Measurements from ENCODE around the gene NUB1.

- TF ChIP-seq, protein P1, sequence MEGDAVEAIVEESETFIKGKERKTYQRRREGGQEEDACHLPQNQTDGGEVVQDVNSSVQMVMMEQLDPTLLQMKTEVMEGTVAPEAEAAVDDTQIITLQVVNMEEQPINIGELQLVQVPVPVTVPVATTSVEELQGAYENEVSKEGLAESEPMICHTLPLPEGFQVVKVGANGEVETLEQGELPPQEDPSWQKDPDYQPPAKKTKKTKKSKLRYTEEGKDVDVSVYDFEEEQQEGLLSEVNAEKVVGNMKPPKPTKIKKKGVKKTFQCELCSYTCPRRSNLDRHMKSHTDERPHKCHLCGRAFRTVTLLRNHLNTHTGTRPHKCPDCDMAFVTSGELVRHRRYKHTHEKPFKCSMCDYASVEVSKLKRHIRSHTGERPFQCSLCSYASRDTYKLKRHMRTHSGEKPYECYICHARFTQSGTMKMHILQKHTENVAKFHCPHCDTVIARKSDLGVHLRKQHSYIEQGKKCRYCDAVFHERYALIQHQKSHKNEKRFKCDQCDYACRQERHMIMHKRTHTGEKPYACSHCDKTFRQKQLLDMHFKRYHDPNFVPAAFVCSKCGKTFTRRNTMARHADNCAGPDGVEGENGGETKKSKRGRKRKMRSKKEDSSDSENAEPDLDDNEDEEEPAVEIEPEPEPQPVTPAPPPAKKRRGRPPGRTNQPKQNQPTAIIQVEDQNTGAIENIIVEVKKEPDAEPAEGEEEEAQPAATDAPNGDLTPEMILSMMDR (IDR thresholded peaks at IDR 0.05) = no peak
- TF ChIP-seq POLR2A (IDR thresholded peaks at IDR 0.05) = no peak
Measured at GRCh38 chr7:151367284-151367683, 25.7 kb downstream of the NUB1 start.
